Activated CD4-positive, alpha-beta T cell treated with anti-CD3 and anti-CD28 coated beads, Interleukin-2, amount 50 U/mL, for 16 hours (primary cell): ENCODE data around the gene SSC4D.
"Not testable (repeated sequence)": the region's sequence is repeated elsewhere in the genome, so short reads cannot be mapped to it uniquely, and the experiment has no call there.

Experiments
- DNase-seq: peaks from one replicate; pipeline ENCODE4 v3.0.0-alpha.2; 2020

SSC4D gene

DNA sequence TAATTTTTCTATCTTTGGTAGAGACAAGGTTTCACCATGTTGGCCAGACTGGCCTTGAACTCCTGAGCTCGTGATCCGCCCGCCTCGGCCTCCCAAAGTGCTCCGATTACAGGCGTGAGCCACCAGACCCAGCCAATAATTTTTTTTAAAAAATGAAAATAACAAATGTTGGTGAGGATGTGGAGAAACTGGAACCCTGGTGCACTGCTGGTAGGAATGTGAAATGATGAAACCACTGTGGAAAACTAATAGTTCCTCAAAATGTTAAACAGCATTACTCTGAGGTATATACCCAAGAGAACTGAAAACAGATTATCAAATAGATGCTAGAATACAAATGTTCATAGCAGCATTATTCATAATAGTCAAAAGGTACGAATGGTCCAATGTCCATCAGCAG, 27.7 kb downstream of the SSC4D start:
- DNase-seq: no peak

DNA sequence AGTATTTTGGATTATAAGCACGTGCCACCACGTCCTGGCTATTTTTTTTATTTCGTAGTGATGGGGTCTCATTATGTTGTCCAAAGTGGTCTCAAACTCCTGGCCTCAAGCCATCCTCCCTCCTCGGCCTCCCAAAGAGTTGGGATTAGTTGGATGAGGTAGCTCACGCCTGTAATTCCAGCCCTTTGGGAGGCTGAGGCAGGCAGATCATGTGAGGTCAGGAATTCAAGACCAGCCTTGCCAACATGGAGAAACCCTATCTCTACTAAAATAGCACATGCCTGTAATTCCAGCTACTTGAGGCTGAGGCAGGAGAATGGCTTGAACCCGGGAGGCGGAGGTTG, 28.9 kb downstream of the SSC4D start:
- DNase-seq: no peak

DNA sequence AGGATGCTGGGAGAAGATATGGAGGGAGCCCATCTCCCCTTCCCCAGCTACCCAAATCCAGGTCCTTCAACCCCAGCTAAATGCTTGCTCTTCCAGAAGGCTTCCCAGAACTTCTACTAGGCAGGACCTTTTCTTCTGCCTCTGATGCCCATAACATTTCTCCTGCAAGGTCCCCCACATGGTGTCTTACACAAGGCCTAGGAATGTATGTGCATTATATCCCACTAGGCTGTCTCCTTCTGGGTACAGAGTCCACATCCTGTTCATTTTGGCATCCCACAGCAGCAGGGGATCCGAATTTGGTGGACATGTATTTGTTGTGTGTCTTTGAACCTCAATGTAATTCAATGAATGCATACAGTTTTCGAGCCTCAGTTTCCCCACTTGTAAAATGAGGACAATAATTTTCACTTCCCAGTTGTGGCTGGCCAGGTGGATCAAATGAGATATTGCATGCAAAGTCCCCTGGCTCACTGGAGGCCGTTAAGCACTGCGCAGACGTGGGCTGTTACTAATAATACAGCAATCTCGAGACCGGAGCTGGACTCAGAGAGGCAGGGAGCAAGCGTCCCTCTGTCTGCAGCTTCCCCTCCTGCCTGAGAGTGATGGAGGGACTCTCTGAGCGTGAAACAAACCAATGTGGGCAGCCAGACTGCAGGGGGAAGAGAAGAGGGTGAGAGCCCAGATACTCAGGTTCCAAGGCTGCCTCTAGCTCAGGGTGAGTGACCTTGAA, 32.1 kb downstream of the SSC4D start:
- DNase-seq: no peak

DNA sequence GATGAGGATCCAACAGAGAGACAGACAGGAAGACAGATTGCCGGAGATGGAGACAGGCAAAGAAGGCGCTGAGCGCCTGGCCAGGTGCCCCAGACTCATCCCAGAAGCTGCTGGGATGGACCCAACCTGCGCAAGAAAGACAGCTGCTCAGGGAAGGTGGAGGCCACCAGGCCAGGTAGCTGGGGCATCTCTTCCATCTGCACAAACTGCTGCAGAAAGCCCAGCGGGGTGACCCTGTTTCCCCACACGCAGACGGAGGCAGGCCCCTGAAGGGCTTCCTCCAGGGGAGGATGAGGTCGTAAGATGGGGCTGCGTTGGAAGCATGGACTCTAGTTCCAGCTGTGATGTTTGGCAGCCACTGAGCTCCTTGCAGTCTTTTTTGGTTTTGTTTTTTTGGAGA, 34.2 kb downstream of the SSC4D start:
- DNase-seq: no peak

DNA sequence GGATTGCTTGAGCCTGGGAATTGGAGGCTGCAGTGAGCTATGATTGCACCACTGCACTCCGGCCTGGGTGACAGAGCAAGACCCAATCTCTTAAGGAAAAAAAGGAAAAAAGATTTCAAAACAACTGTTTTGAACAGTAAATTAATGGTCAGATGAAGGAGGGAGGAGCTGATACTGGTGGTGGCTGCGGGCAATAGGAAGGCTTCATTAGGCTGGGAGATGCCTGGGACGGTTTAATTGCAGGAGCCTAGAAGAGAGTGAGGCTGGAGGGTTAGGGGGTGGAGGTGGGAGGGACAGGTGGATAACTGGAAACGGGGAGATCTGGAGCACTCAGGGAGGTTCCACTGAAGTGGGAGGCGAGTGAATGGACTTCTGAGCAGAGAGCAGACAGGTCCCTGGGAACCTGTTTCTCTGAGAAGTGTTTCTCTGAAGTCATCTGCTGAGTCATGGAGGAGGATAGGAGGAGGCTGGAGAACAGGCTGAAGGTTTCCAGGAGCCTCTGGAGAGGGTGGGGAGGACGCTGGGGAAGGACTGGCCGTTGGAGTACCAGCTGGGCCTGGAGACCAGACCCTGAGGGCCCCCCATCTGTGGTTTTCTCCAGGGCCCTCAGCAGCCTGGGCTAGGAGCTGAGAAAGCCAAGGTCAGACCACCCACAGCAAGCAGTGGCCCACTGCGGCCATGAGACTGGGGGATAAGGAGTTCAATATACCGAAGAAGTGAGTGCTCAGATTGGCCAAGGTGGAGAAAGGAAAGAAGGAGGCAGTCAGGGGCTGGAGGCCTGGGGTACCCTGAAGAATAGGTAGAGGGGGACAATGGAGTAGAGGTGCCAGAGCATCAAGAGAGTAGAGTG, 36.3 kb downstream of the SSC4D start:
- DNase-seq: no peak

DNA sequence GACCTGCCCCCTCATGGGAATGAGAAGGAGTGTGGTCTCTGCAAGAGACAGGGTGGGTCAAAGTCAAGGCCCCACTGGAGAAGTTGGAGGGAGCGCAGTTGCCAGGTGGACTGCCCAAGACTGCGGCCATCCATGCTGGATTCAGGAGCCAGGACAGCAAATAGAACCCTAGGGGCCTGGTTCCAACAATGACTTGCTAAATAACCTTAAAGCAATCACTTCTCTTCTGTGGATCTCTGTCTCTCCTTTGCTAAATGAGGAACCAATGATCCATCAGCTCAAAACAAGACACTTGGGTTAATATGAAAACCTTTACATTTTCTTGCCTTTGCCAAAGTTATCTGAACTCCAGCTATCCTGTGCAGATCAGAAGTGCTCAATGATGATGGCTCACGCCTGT, 38.1 kb downstream of the SSC4D start:
- DNase-seq: no peak

DNA sequence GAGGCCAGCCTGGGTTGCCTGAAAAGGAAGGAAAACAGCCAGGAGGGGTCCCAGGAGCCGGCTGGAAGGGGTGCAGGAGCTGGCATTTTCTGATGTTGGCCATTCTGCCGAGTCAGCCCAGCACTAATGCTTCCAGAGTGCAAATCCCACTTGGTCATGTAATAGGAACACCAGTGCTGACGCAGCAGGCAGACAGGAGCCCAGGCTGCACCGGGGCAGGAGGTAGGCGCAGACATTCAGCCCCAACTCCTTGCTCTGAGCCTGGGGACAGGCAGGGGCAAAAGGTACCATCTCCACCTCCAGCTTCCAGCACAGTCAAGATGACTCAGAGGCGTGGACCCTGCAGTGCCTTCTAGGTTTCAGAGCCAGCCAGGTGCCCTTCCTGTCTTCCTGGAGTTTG, 40.5 kb downstream of the SSC4D start:
- DNase-seq: no peak

DNA sequence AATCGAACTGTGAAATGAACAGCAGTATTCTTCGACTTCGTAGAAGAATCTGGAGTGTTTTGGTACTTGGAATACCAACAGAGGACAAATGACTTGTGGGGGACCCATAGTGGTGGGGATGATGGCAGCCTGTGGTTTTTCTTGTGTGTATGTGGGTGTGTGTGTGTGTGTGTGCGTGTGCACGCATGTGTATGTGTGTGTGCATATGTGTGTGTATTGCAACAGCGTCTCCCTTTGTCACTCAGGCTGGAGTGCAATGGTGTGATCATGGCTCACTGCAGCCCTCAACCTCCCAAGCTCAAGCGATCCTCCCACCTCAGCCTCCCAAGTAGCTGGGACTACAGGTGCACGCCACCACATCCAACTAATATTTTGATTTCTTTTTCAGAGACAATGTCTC, 41.3 kb downstream of the SSC4D start:
- DNase-seq: no peak

DNA sequence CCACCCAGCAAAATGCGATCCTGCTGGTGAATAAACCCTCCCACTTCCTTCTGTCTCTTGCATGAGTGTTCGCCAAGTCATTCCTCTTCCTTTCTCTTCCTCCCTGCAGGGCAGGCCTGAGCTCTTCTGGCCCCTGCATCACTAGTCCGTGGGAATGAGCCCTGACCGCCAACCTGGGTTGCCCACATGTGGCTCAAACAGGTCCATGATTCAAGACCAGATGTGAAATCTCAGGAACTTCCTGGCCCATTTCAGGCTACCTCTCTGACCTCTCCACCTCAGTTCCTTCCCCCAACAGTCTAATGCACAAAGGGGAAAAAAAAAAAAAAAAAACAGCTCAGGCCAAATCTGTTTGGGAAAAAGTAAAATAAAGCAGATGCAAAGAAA, 45.3 kb downstream of the SSC4D start:
- DNase-seq: peak; percentile 35

DNA sequence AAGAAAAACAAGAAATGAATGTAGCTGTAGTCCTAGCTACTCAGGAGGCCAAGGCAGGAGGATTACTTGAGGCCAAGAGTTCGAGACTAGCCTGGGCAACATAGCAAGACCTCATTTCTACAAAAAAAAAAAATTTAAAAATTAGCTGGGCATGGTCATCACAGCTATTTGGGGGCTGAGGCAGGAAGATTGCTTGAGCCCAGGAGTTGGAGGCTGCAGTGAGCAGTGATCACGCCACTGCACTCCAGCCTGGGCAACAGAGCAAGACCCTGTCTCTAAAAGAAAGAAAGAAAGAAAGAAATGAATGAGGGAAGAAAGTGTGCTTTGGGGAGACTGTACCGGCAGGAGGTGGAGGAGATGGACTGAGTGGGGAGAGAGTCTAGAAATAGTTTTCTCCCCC, 45.7 kb downstream of the SSC4D start:
- not testable (repeated sequence) for DNase-seq

DNA sequence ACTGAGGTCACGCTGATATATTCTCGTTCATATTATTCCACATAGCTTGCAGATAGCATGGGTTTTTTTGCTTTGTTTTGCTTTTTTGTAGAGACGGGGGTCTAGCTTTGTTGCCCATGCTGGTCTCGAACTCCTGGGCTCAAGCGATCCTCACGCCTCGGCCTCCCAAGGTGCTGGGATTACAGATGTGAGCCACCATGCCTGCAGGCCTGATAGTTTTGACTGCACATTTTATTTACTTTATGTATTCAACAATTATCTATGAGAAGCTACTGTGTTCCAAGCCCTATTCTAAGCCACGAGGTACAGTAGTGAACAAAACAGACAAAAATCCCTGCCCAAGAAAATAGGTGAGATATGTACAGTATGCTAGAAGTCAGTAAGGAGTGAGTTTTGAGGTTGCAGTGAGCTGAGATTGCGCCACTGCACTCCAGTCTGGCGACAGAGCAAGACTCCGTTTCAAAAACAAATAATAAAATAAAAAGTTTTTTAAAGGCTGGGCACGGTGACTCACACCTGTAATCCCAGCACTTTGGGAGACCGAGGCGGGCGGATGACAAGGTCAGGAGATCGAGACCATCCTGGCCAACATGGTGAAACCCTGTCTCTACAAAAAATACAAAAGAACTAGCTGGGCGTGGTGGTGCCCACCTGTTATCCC, 49.4 kb downstream of the SSC4D start:
- DNase-seq: no peak

DNA sequence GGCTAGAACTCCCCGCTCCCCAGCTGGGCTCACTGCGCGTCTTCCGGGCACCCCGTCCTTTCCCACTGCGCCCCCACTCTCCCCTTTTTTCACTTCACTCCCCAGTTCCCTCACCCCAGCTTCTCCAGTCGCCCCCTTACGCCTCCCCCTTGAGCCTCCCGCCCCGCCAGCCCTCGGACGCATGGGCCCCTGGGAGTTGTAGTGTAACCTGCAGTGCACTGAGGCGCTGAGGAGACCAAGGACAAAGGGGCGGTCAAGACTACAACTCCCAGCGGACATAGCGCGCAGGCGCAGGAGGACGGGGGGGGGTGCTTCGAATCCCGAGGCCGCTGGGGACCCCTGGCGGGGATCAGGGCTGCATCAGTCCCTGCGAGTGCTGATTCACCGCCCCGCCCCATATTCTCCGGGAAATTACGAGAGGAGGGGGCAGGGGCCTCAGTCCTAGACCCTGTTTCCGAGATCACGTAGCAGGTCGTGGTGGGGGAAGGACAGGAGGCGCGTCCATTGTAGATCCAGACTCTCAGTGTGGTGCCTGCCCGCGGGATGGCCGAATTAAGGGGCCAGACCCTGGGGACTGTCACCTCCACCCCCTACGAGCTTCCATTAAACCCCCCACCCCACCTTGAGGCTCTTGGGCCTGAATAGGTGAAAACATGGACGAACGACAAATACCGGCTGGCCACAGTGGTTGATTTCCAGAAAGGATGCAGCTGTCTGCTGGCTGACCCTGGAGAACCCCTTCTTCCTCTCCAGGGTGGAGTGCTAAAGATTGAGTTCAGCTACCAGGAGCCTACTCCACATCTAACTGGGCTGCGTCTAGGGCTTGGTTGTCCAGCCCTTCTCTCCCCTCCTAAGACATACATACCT, 50.2 kb downstream of the SSC4D start:
- peak; percentile 98 for DNase-seq

DNA sequence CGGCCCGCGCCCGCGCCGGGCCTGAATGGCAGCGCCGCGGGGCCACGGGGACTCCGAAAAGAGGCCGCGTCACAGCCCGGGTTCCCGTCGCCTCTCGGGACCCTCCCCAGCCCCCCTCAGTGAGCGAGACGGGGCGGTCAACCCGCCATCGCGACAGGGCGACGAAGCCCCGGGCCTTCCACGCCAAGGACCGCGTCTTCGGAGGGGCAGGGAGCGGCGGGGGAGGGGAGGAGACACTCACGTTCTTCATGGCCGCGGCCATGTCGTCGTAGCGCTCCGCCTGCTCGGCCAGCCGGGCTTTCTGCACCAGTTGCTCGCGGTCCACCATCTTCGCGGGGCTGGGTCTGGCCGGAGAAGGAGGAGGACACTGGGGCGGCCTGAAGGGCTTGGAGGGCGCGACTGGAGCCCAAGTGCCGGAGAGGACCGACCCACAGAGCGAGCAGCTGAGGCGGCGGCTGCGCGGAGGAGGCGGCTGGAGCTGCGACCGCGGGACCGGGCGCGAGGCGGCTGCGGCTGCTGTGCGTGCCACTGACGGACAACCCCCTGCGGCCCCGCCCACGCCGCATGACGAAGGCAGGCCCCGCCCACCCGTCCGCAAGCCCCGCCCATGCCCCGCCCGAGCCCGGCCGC, 50.9 kb downstream of the SSC4D start, which contains the start of gene YWHAG:
TSS of gene YWHAG (minus strand) at position 511 of the 630 bp plus-strand sequence. CDS start at position 328, 183 bp downstream.
- DNase-seq: peak; percentile 89

DNA sequence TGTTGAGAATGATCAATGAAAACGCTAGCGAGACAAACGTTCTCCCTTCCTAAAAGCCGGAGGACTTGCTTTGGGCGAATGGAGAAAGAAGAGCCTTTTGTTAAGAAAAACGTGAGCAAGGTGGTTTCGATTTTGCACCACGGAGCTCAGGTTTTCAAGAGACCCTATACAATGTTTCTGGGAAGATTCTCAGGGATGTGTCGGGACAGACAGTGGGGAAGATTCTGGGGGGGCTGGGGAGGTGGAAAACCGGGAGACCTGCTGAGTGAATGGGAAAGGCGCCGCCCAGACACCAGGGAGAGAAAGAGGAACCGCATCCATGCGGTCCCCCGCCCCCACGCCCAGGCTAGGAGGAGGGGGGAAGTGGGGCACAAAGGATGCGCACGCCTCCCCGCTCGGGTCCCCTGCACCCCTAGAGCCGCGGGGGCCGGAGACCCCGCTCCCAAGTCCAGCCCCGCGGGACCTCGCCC, 51.5 kb downstream of the SSC4D start:
- peak; percentile 35 for DNase-seq

DNA sequence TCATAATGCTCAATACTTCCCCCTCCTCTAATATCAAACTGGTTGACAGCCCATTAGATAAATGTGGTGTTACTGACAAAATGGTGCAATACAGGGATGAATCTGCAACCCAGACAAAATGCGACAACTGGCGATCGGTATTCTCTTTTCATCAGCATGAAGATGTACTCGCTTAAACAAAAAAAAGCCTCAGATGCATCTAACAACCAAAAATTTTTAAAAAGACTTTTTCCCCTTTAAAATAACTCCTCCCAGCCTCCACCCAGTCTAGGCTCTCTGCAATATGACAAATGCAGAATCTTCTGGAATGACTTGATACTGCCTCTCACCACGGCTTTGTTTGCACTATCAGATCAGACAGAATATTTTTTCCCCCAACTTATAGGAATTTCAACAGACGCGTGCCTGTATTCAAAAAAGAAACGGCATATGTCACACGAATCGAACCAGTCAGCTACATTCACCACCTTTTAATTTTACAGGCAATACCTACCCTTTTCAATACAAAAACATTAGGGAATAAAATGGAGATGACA, 52.0 kb downstream of the SSC4D start:
- DNase-seq: peak; percentile 18

DNA sequence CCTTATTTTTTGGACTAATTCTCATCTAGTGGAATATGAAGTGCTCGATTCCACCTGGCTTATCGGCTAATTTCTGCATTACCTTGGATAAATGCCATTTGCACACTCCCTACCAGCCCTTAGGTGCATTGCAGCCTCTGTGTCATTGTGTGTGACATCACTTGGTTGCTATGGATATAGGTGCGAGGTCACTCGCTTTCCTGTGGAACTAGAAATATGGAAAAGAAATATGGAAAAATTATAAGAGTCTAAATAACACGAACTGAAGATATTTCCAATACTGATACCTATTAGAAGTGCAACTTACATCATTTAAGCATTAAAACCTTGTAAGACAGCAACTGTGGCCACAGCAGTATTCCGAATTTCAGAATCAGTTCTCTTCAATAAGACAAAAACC, 52.7 kb downstream of the SSC4D start:
- no peak for DNase-seq

DNA sequence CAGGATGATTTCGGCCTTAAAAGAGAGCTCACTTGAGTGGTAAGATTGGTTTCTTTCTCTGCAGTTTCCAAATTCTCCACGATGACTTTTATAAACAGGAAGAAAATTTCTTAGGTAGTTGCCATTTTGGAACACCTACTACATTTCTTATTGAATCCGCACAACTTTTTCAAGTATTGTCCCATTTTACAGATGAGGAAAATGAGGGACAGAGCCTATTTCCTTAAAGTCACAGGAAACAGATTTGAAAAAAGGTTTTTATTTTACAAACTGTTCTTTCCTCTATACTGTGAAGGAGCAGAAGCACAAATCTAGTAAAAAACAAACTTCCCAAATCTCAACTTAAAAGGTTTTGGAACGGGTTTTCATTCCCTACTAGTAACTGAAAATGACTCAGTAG, 53.4 kb downstream of the SSC4D start:
- DNase-seq: no peak

DNA sequence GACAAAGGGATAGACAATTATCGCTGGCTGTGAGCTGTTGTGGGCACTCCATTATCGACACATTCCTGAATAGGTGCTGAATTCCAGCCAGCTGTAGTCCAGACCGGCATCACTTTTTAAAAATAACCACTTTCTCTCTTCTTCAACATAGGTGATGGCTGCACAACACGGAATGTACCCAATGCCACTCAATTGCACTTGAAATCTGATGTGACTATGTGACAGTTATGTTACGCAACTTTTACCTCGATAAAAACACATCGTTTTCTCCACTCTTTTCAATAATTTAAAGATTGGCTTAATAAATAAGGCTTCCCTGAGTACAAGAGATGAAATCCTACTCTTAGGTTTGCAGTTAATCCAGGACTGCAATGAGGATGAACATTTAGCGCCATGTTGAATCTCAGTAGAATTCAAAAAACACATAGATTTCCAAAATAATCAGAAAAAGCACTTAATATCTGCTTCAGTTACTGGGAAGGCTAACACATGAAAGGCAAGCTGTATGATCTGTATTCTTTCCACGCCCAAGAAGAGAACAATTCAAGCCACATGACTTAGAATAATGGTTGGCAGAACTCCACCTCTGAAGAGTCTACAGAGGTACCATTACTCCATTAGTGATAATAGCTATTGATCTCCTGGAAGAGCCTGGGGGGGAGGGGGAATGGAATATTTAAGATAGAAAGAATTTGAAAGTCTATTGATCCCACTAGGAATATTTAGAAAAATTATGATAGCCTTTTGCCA, 54.3 kb downstream of the SSC4D start:
- no peak for DNase-seq

DNA sequence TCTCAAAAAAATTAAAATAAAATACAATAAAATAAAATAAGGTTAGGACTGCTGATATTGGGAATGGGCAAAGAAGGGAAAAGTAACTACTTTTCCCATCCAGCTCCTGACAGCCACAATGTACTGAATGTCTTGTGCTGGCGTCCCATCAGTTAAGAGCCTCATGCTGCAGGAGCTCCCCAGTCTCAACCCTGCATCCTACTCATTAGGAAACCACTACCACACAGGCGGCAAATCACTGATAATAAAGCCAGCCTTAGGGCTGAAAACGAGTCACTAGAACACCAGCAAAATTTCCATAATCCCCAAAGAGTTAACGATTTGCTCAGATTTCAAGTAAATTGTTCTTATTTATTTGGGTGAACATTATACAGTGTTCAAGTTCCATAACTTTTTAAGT, 55.0 kb downstream of the SSC4D start:
- no peak for DNase-seq

DNA sequence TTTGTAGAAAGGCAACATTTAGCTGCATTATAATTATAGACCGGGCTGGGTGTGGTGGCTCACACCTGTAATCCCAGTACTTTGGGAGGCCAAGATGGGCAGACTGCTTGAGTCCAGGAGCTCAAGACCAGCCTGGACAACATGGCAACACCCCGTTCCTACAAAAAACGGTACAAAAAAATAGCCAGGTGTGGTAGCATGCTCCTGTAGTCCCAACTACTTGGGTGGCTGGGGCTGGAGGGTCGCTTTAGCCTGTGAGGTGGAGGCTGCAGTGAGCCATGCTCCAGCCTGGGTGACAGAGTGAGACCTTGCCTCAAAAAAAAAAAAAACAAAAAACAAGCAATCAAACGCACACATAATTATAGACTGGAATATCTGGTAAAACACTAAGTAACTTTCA, 55.8 kb downstream of the SSC4D start:
- no peak for DNase-seq

DNA sequence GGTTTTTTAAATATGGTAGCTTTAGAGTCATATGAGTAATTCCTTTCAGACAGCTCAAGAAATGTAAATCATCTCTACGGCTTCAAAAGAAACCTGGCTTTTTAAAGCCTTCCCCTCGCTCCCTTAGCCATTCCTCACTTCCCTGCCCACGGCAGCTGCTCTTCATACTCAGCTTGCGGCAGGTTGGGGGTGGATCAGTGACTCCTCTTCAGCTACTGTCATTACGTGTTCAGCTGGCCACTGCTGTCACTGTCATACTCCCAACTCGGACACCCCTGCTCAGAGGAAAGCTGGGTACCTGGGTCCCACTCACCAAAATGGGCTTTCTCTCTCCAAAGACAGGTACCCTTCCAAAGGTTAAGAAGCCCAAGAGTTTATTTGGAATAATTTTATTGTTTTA, 57.3 kb downstream of the SSC4D start:
- no peak for DNase-seq
